GM10266 (cell line): ENCODE measurements around the gene PTPRD.

Source experiments
- DNase-seq: peaks from one replicate; pipeline ENCODE4 v3.0.0; 2012; ENCODE audit errors: extremely low spot score
- CTCF ChIP-seq: IDR thresholded peaks from 2 replicates; pipeline ENCODE4 v1.5.1; 2012; ENCODE audit warnings: mild to moderate bottlenecking, low read depth; ENCODE audit not compliant: control insufficient read depth, insufficient read depth; ENCODE audit errors: missing control alignments

Gene PTPRD

GRCh38 chr9:9283159-9283986 lies 1329.4 kb downstream of the PTPRD start:
- no peak for TF ChIP-seq CTCF
- DNase-seq, result no peak

GRCh38 chr9:9275601-9276000 lies 1337.2 kb downstream of the PTPRD start:
- no peak for DNase-seq
- no peak for TF ChIP-seq CTCF

DNA sequence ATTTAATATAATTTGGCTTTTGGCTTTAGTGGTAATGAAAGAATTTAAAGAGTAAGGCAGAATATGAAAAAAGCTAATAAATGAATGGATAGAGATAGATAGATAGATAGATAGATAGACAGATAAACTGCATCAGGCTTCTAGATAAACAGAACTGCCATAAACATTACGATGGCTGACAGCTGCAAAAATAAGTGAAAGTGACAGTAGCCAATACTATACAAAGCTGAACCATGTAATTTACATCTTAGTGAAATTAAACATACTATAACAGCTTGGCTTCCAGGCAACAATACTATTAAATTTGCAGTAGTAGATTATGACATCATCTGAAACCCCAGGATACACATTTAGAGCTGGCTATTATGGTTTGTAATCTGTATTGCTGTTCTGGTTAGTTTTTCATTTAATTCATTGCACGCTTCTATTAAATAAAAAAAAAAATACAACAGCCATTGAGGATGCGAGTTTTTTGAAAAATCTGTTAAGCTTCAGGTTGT lies 1354.8 kb downstream of the PTPRD start:
- no peak for TF ChIP-seq CTCF

DNA sequence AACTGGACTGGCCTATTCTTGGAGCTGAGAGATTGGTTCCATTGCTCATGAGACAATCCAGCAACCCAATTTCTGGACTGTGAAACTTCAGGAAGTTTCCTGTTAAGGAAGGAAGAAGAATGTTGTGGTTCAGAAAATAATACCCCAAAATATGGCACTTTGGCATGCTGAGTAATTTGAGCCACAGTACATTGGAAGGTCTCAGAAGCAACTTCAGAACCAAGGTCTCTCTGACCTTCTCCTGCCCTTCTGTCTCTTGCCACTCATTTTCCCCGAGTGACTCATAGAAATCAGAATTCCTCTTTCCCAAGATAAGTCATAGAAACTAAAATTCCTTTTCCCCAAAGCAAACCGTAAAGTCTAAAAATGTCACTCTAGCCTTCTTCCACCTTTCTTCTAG lies 1366.1 kb downstream of the PTPRD start:
- no peak for DNase-seq
- TF ChIP-seq CTCF, result no peak

More for the DNA sequence above, 1354.8 kb downstream of the PTPRD start:
- DNase-seq, result no peak

- TF ChIP-seq CTCF, result no peak
- no peak for DNase-seq
Measured at GRCh38 chr9:9231946-9232345, 1380.9 kb downstream of the PTPRD start.

DNA sequence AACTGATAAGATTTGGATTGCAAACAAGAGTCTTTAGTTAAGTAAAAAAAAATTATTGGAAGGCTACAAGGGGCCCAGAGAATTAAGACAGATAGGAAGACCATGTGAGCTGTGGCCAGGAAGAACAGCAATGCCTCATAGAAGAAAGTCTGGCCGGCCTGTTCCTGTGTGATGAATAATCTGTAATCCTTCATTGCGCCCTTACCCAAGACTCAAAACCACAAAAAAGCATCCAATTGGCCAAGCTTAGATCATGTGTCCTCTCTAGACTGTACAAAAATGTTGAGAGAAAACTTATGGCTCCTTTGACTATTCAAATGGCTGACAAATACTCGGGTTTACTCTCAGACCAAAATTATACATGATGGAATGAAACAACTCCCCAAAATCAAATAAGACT lies 1383.5 kb downstream of the PTPRD start:
- no peak for TF ChIP-seq CTCF
- no peak for DNase-seq

- TF ChIP-seq CTCF, result no peak
- no peak for DNase-seq
Measured at GRCh38 chr9:9223175-9223574, 1389.6 kb downstream of the PTPRD start.
